ENCODE measurements around the gene MT1A.
"Not testable (repeated sequence)": the region's sequence is repeated elsewhere in the genome, so short reads cannot be mapped to it uniquely, and the experiment has no call there.

MT1A gene

GRCh38 chr16:56610017-56610608 lies 28.4 kb upstream of the MT1A start:
- peak in 16 of 51 donors; percentile 24 to 74 (median 50) for DNase-seq

- DNase-seq, result no peak
Measured at GRCh38 chr16:56610609-56611111, 27.8 kb upstream of the MT1A start.

GRCh38 chr16:56611281-56611833 lies 27.1 kb upstream of the MT1A start:
- DNase-seq, result peak in 15 of 51 donors; percentile 24 to 64 (median 50)

GRCh38 chr16:56613706-56614105 lies 24.8 kb upstream of the MT1A start:
- DNase-seq, result no peak

- DNase-seq, result no peak
Measured at GRCh38 chr16:56614549-56614991, 23.9 kb upstream of the MT1A start.

GRCh38 chr16:56615353-56615752 lies 23.1 kb upstream of the MT1A start:
- no peak for DNase-seq

- DNase-seq, result no peak
Measured at GRCh38 chr16:56616608-56617211, 21.8 kb upstream of the MT1A start.

- DNase-seq, result peak in 25 of 51 donors; percentile 17 to 83 (median 48)
Measured at GRCh38 chr16:56617212-56618085, 21.0 kb upstream of the MT1A start.

- no peak for DNase-seq
Measured at GRCh38 chr16:56618138-56618537, 20.3 kb upstream of the MT1A start.

GRCh38 chr16:56620339-56620897 lies 18.0 kb upstream of the MT1A start:
- no peak for DNase-seq

- DNase-seq, result not testable (repeated sequence)
Measured at GRCh38 chr16:56621665-56622445, 16.6 kb upstream of the MT1A start.

GRCh38 chr16:56623184-56623583 lies 15.3 kb upstream of the MT1A start:
- not testable (repeated sequence) for DNase-seq

- peak in 1 of 51 donors; percentile 7 for DNase-seq
Measured at GRCh38 chr16:56623637-56624036, 14.8 kb upstream of the MT1A start.

- DNase-seq, result peak in 31 of 51 donors; percentile 32 to 82 (median 63)
Measured at GRCh38 chr16:56625140-56625942, 13.1 kb upstream of the MT1A start, which contains the start of gene MT1E. Gene MT1E (plus strand): TSS chr16:56625781. CDS start chr16:56625852, 71 bp downstream.

- DNase-seq, result peak in 2 of 51 donors; percentile 50 to 63
Measured at GRCh38 chr16:56625943-56626654, 12.4 kb upstream of the MT1A start.

- DNase-seq, result peak in 1 of 51 donors; percentile 4
Measured at GRCh38 chr16:56626685-56627084, 11.8 kb upstream of the MT1A start.

GRCh38 chr16:56628486-56629350 lies 9.7 kb upstream of the MT1A start:
- no peak for DNase-seq

- DNase-seq, result no peak
Measured at GRCh38 chr16:56629531-56629930, 8.9 kb upstream of the MT1A start.

Data from hypothalamus (tissue), 51 donors.